Loucy (cell line): Measurements from ENCODE around the gene EPB41L3.

Experiments
- H2AFZ ChIP-seq: fragments of 200-600 bp; sonication (generic); 2 replicates; pipeline ENCODE4 v1.6.0; 2016; ENCODE audit warnings: antibody characterized with exemption, mild to moderate bottlenecking, low read length, moderate library complexity
- H3F3A ChIP-seq: fragments of 200-600 bp; 2 replicates; pipeline ENCODE4 v1.6.0; 2016; ENCODE audit warnings: antibody characterized with exemption, low read depth, mild to moderate bottlenecking
- H3K27me3 ChIP-seq: fragments of 200-600 bp; sonication (generic); 2 replicates; pipeline ENCODE4 v1.6.1; 2014; ENCODE audit warnings: low read length, mild to moderate bottlenecking; ENCODE audit not compliant: insufficient read depth, poor library complexity, severe bottlenecking
- H3K36me3 ChIP-seq: fragments of 200-600 bp; sonication (generic); 2 replicates; pipeline ENCODE4 v1.6.1; 2016; ENCODE audit warnings: low read length; ENCODE audit not compliant: insufficient read depth
- H3K4me1 ChIP-seq: fragments of 200-600 bp; sonication (generic); 2 replicates; pipeline ENCODE4 v1.5.1; 2014; ENCODE audit warnings: low read length, mild to moderate bottlenecking; ENCODE audit not compliant: insufficient read depth, poor library complexity, severe bottlenecking
- H3K4me2 ChIP-seq: fragments of 200-600 bp; sonication (generic); 2 replicates; pipeline ENCODE4 v1.6.0; 2014; ENCODE audit warnings: antibody characterized with exemption, low read length, low read depth, mild to moderate bottlenecking; ENCODE audit not compliant: poor library complexity, severe bottlenecking
- H3K4me3 ChIP-seq: fragments of 200-600 bp; sonication (generic); 2 replicates; pipeline ENCODE4 v1.5.1; 2014; ENCODE audit warnings: low read length, mild to moderate bottlenecking, mixed read lengths; ENCODE audit not compliant: poor library complexity, severe bottlenecking
- H3K79me2 ChIP-seq: fragments of 200-600 bp; sonication (generic); 2 replicates; pipeline ENCODE4 v1.6.1; 2014; ENCODE audit warnings: low read length; ENCODE audit not compliant: insufficient read depth
- H3K9ac ChIP-seq: fragments of 200-600 bp; sonication (generic); 2 replicates; pipeline ENCODE4 v1.6.0; 2014; ENCODE audit warnings: mild to moderate bottlenecking, low read depth, low read length, moderate library complexity; ENCODE audit not compliant: poor library complexity, severe bottlenecking
- H3K9me2 ChIP-seq: fragments of 200-600 bp; sonication (generic); replicated peaks from 2 replicates; pipeline ENCODE4 v1.6.1; 2016; ENCODE audit warnings: low read depth, low read length, mixed read lengths
- H3K9me3 ChIP-seq: fragments of 200-600 bp; sonication (generic); 2 replicates; pipeline ENCODE4 v1.6.1; 2014; ENCODE audit warnings: mild to moderate bottlenecking, antibody characterized with exemption, low read length, low read depth; ENCODE audit not compliant: insufficient read depth
- H4K20me1 ChIP-seq: fragments of 200-600 bp; sonication (generic); 2 replicates; pipeline ENCODE4 v1.6.0; 2014; ENCODE audit warnings: antibody characterized with exemption, low read length, mild to moderate bottlenecking; ENCODE audit not compliant: insufficient read depth, poor library complexity, severe bottlenecking
- CTCF ChIP-seq: fragments of 200-600 bp; sonication (generic); conservative IDR thresholded peaks from 2 replicates; pipeline ENCODE4 v1.5.1; 2014; ENCODE audit warnings: mild to moderate bottlenecking, antibody characterized with exemption, low read length
- EZH2phosphoT487 ChIP-seq: fragments of 200-600 bp; IDR thresholded peaks from 2 replicates; pipeline ENCODE4 v1.6.1; 2018; ENCODE audit warnings: antibody characterized with exemption, mild to moderate bottlenecking, moderate library complexity, borderline replicate concordance

The EPB41L3 gene

GRCh38 chr18:5430131-5430530 lies 113.7 kb downstream of the EPB41L3 start:
- H3K4me3 ChIP-seq = no peak overlapping the region
- no peaks in the 10 kb centered on the region for H3K27me3 ChIP-seq
- no peaks in the 10 kb centered on the region for H3K36me3 ChIP-seq

GRCh38 chr18:5429681-5430080 lies 114.1 kb downstream of the EPB41L3 start:
- Histone ChIP-seq H3K27me3 (no peaks in the 10 kb centered on the region), H3K9me3 (no peaks in the 10 kb centered on the region), H3K79me2 (no peaks in the 10 kb centered on the region), H3F3A (no peaks in the 10 kb centered on the region), H3K36me3 (no peaks in the 10 kb centered on the region), H3K4me2 (no peak overlapping the region), H3K9me2 (no peaks in the 10 kb centered on the region), H3K9ac (no peak overlapping the region), H3K4me1 (no peaks in the 10 kb centered on the region), H2AFZ (no peak overlapping the region), H3K4me3 (no peak overlapping the region), H4K20me1 (no peaks in the 10 kb centered on the region)
- no peak for TF ChIP-seq EZH2phosphoT487

More at GRCh38 chr18:5430131-5430530, 113.7 kb downstream of the EPB41L3 start:
- Histone ChIP-seq H3K79me2 (no peaks in the 10 kb centered on the region), H3K9ac (no peak overlapping the region), H3K9me3 (no peaks in the 10 kb centered on the region), H3K4me1 (no peaks in the 10 kb centered on the region), H3K4me2 (no peak overlapping the region), H3K9me2 (no peaks in the 10 kb centered on the region), H2AFZ (no peak overlapping the region), H3F3A (no peaks in the 10 kb centered on the region), H4K20me1 (no peaks in the 10 kb centered on the region)
- no peak for TF ChIP-seq EZH2phosphoT487
- TF ChIP-seq CTCF = no peak

- Histone ChIP-seq H3K79me2 (no peaks in the 10 kb centered on the region), H3K9ac (no peak overlapping the region), H3K27me3 (no peaks in the 10 kb centered on the region), H3K4me1 (no peaks in the 10 kb centered on the region), H3K36me3 (no peaks in the 10 kb centered on the region), H3K9me2 (no peaks in the 10 kb centered on the region), H2AFZ (no peak overlapping the region), H4K20me1 (no peaks in the 10 kb centered on the region), H3K4me2 (no peak overlapping the region), H3K4me3 (no peak overlapping the region), H3F3A (no peaks in the 10 kb centered on the region), H3K9me3 (no peaks in the 10 kb centered on the region)
- TF ChIP-seq EZH2phosphoT487 = no peak
- no peak for TF ChIP-seq CTCF
Observed at GRCh38 chr18:5425721-5426120, 118.1 kb downstream of the EPB41L3 start.

- Histone ChIP-seq H2AFZ (no peak overlapping the region), H3K4me3 (no peak overlapping the region), H3K4me2 (no peak overlapping the region), H3K4me1 (no peaks in the 10 kb centered on the region), H3F3A (no peaks in the 10 kb centered on the region), H3K9ac (no peak overlapping the region), H3K27me3 (no peaks in the 10 kb centered on the region), H3K79me2 (no peaks in the 10 kb centered on the region), H3K9me3 (no peaks in the 10 kb centered on the region), H4K20me1 (no peaks in the 10 kb centered on the region), H3K9me2 (no peaks in the 10 kb centered on the region), H3K36me3 (no peaks in the 10 kb centered on the region)
- peak; percentile 55 for TF ChIP-seq CTCF
- TF ChIP-seq EZH2phosphoT487 = no peak
Observed at GRCh38 chr18:5424903-5425664, 118.7 kb downstream of the EPB41L3 start.
